Calu3 (cell line): Measurements from ENCODE around the gene SIPA1L3. TPM values are rescaled to one million over a fixed set of nuclear protein-coding genes. Genes with fewer than 3 reads are reported as not detected.
"Not testable (repeated sequence)": the region's sequence is repeated elsewhere in the genome, so short reads cannot be mapped to it uniquely, and the experiment has no call there.

Experiments used
- BruUV-seq: library from RNA; stranded (reverse); fragments of 400-500 nt; replicated peaks from 2 replicates; lab custom pipeline; 2021; lab: Mats Ljungman, UMichigan
- CTCF ChIA-PET: fragments of 300-600 bp; sonication (Branson Sonifier 250); formaldehyde crosslinking; loops from one replicate; lab custom pipeline; 2022; ENCODE audit warnings: antibody characterized with exemption; lab: Charles Lee
- DNase-seq: peaks from one replicate; pipeline ENCODE4 v3.0.0; 2022
- H3K27ac Mint-ChIP-seq: one replicate; pipeline ENCODE4 v1.8.0; 2022; ENCODE audit warnings: mixed read lengths; ENCODE audit not compliant: unreplicated experiment
- H3K27me3 Mint-ChIP-seq: one replicate; pipeline ENCODE4 v1.8.0; 2022; ENCODE audit warnings: mixed read lengths; ENCODE audit not compliant: unreplicated experiment
- H3K36me3 Mint-ChIP-seq: one replicate; pipeline ENCODE4 v1.8.0; 2022; ENCODE audit warnings: mild to moderate bottlenecking, moderate library complexity, mixed read lengths; ENCODE audit not compliant: insufficient read depth, unreplicated experiment
- H3K4me1 Mint-ChIP-seq: one replicate; pipeline ENCODE4 v1.8.0; 2022; ENCODE audit warnings: mild to moderate bottlenecking, low read depth, mixed read lengths; ENCODE audit not compliant: unreplicated experiment
- H3K4me3 Mint-ChIP-seq: one replicate; pipeline ENCODE4 v1.8.0; 2022; ENCODE audit warnings: mild to moderate bottlenecking, low read depth, moderate library complexity, mixed read lengths; ENCODE audit not compliant: unreplicated experiment
- H3K9me3 Mint-ChIP-seq: one replicate; pipeline ENCODE4 v1.8.0; 2022; ENCODE audit warnings: low read depth, mixed read lengths; ENCODE audit not compliant: unreplicated experiment
- CTCF ChIP-seq: fragments of 200-600 bp; IDR thresholded peaks from one replicate; pipeline ENCODE4 v1.8.0; 2022; ENCODE audit warnings: antibody characterized with exemption; ENCODE audit not compliant: unreplicated experiment
- intact Hi-C: fragments of 100-400 bp; cut with micrococcal nuclease; formaldehyde crosslinking; loops from one replicate; pipeline ENCODE4 v1.10.0; 2022; ENCODE audit not compliant: unreplicated experiment
- total RNA-seq: library from RNA; stranded (reverse); gene quantifications from 2 replicates; pipeline ENCODE4 v1.2.3, GENCODE V29; 2022

Gene SIPA1L3
- total RNA-seq, 1 experiment from 2014 or later, result 127 TPM

- H3K27ac Mint-ChIP-seq, result no peak overlapping the region
These were observed 2.7 kb downstream of the SIPA1L3 start for GRCh38 chr19:37909661-37910199.

GRCh38 chr19:37914908-37915307, 7.9 kb downstream of the SIPA1L3 start:
- no TSS peak for BruUV-seq
- Mint-ChIP-seq H3K4me1 (peaks cover 9% of the 10 kb centered on the region), H3K27me3 (no peaks in the 10 kb centered on the region), H3K4me3 (no peak overlapping the region), H3K36me3 (no peaks in the 10 kb centered on the region), H3K9me3 (no peaks in the 10 kb centered on the region), H3K27ac (peak overlapping the region; percentile 23)
- intact Hi-C loops, result no loop called here
- no peak for DNase-seq
- TF ChIP-seq CTCF, result no peak
- CTCF ChIA-PET, result no interaction called here

More at GRCh38 chr19:37909661-37910199, 2.7 kb downstream of the SIPA1L3 start:
- no peak for TF ChIP-seq CTCF
- no peaks in the 10 kb centered on the region for H3K9me3 Mint-ChIP-seq
- CTCF ChIA-PET, result interaction anchor here (0.7 kb wide), 1 partner anchor 113 kb away, joined by 5 read pairs; no protein-coding TSS in a partner anchor
- H3K36me3 Mint-ChIP-seq, result peaks cover 32% of the 10 kb centered on the region
- H3K4me1 Mint-ChIP-seq, result peaks cover 25% of the 10 kb centered on the region
- no peak overlapping the region for H3K4me3 Mint-ChIP-seq
- intact Hi-C loops, result loop anchor here (5.0 to 10.0 kb wide), 2 partner anchors 68 to 105 kb away; no protein-coding TSS in a partner anchor
- H3K27me3 Mint-ChIP-seq, result no peaks in the 10 kb centered on the region
- no peak for DNase-seq
- BruUV-seq, result no TSS peak

GRCh38 chr19:37920591-37921450, 13.8 kb downstream of the SIPA1L3 start:
- intact Hi-C loops, result no loop called here
- no peak overlapping the region for H3K4me3 Mint-ChIP-seq
- CTCF ChIA-PET, result no interaction called here

GRCh38 chr19:37924573-37924972, 17.6 kb downstream of the SIPA1L3 start:
- CTCF ChIA-PET, result interaction anchor here (0.7 to 1.2 kb wide), 3 partner anchors 9 to 19 kb away, joined by 3 to 6 read pairs (median 4); partner anchors contain the start of gene SIPA1L3
- H3K27me3 Mint-ChIP-seq, H3K9me3 Mint-ChIP-seq, DNase-seq, H3K27ac Mint-ChIP-seq, intact Hi-C loops, BruUV-seq, H3K4me3 Mint-ChIP-seq: not testable (repeated sequence)
- Mint-ChIP-seq H3K36me3 (peaks cover 13% of the 10 kb centered on the region), H3K4me1 (peaks cover 12% of the 10 kb centered on the region)

More at GRCh38 chr19:37920591-37921450, 13.8 kb downstream of the SIPA1L3 start:
- TF ChIP-seq CTCF, result no peak
- no peaks in the 10 kb centered on the region for H3K4me1 Mint-ChIP-seq
- H3K27me3 Mint-ChIP-seq, result no peaks in the 10 kb centered on the region
- peaks cover 13% of the 10 kb centered on the region for H3K36me3 Mint-ChIP-seq
- no peak for DNase-seq
- H3K27ac Mint-ChIP-seq, result no peak overlapping the region
- no TSS peak for BruUV-seq
- peaks cover 3% of the 10 kb centered on the region for H3K9me3 Mint-ChIP-seq
